ENCODE results near the gene FGD4. TPM values are rescaled to one million over a fixed set of nuclear protein-coding genes. Genes with fewer than 3 reads are reported as not detected.

The FGD4 gene
- total and polyA plus RNA-seq, 2 donors (not counting 3 experiments of a cell fraction or from before 2014, with no cell fraction given): 6.6 to 44.7 TPM

DNA sequence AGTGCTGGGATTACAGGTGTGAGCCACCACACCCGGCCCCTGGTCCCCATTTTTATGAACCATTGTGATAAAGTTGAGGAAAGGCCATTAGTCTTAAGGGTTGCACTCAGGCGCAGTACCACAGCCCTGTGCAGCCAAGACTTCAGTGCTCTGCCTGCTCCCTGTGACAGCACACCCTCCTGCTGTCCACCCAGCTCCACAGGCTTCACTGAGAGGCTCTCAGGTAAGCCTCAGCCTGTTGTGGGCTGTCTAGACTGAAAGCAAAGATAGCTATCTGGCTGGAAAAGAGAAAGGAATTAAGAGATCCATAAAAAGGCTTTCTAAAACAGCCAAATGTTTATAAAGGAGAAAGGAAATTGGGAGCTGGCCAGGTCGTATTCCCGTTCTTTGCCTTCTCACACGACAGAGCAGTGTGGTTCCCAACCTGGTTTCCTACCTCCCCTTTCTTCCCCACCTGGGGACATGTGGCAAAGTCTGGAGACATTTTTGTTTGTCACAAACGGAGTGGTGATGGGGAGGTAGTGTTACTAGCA lies 260.6 kb downstream of the FGD4 start:
- Histone ChIP-seq H4K20me1 (replicated peaks; ENCODE audit: control insufficient read depth, extremely low read depth, insufficient read depth, low read length) (no peaks in the 10 kb centered on the region), H3K27me3 (ENCODE audit: control insufficient read depth in 2 of 2, insufficient read depth in 2 of 2, low read length in 2 of 2) (no peaks in the 10 kb centered on the region), H3K4me2 (ENCODE audit: insufficient read depth, low read length) (no peak overlapping the region), H2AFZ (ENCODE audit: low read depth, low read length) (no peak overlapping the region), H3K27ac (ENCODE audit: insufficient read depth, low read depth, low read length) (no peak overlapping the region), H3K9me1 (replicated peaks; ENCODE audit: control insufficient read depth, extremely low read depth, insufficient read depth, low read length) (no peaks in the 10 kb centered on the region), H3K79me2 (ENCODE audit: control insufficient read depth, insufficient read depth, low read length) (no peaks in the 10 kb centered on the region), H3K9ac (replicated peaks; ENCODE audit: extremely low read depth, insufficient read depth, low read length) (no peak overlapping the region), H3K4me3 (replicated peaks in 1 of 3; ENCODE audit: insufficient read depth in 1 of 3, low read depth in 1 of 3, low read length in 3 of 3) (no peak overlapping the region), H3K9me3 (replicated peaks; ENCODE audit: control insufficient read depth, insufficient read depth, low read length) (no peaks in the 10 kb centered on the region), H3K36me3 (ENCODE audit: control insufficient read depth in 2 of 2, extremely low read depth in 1 of 2, insufficient read depth in 2 of 2, low read length in 2 of 2) (no peaks in the 10 kb centered on the region), H3K4me1 (ENCODE audit: control insufficient read depth, extremely low read depth, insufficient read depth, low read length) (no peaks in the 10 kb centered on the region)
- ChIA-PET CTCF (interaction anchor here (0.6 to 5.4 kb wide), 4 partner anchors 10 to 1191 kb away, joined by 3 to 42 read pairs (median 10); no protein-coding TSS in a partner anchor), POLR2A (no interaction called here)
- no TSS peak for BruUV-seq (replicated peaks)
- no peak for FAIRE-seq
- TF ChIP-seq GATA2 (IDR thresholded peaks at IDR 0.05; ENCODE audit: insufficient read depth, insufficient read length, low read depth, low read length) (no peak), FOS (IDR thresholded peaks at IDR 0.05; ENCODE audit: borderline replicate concordance, insufficient read depth, low read length) (no peak), MAX (IDR thresholded peaks at IDR 0.05; ENCODE audit: insufficient read depth, insufficient read length) (no peak), MYC (IDR thresholded peaks at IDR 0.05; ENCODE audit: low read depth, low read length) (no peak), POLR2AphosphoS5 (IDR thresholded peaks at IDR 0.05; ENCODE audit: insufficient read depth, low read depth, low read length) (no peak), POLR2A (IDR thresholded peaks at IDR 0.05; ENCODE audit: low read depth, low read length) (no peak), EZH2 (IDR thresholded peaks at IDR 0.05; ENCODE audit: borderline replicate concordance, low read depth, low read length, severe bottlenecking) (no peak), JUN (IDR thresholded peaks at IDR 0.05; ENCODE audit: borderline replicate concordance, insufficient read depth, insufficient read length, low read depth) (no peak)
- TF ChIP-seq, protein P1, sequence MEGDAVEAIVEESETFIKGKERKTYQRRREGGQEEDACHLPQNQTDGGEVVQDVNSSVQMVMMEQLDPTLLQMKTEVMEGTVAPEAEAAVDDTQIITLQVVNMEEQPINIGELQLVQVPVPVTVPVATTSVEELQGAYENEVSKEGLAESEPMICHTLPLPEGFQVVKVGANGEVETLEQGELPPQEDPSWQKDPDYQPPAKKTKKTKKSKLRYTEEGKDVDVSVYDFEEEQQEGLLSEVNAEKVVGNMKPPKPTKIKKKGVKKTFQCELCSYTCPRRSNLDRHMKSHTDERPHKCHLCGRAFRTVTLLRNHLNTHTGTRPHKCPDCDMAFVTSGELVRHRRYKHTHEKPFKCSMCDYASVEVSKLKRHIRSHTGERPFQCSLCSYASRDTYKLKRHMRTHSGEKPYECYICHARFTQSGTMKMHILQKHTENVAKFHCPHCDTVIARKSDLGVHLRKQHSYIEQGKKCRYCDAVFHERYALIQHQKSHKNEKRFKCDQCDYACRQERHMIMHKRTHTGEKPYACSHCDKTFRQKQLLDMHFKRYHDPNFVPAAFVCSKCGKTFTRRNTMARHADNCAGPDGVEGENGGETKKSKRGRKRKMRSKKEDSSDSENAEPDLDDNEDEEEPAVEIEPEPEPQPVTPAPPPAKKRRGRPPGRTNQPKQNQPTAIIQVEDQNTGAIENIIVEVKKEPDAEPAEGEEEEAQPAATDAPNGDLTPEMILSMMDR (IDR thresholded peaks at IDR 0.05; ENCODE audit: extremely low read depth in 1 of 2, insufficient read depth in 1 of 2, low read depth in 1 of 2, low read length in 2 of 2): no peak
- dilution Hi-C loops (cut with MboI; ENCODE audit: extremely low pct_ligation_motif_present, low sequenced_read_pairs): no loop called here
- intact Hi-C loops (cut with micrococcal nuclease): loop anchor here (10.0 kb wide), 1 partner anchor 175 kb away; no protein-coding TSS in a partner anchor
- peak; percentile 11 for DNase-seq (ENCODE audit: low read depth, low spot score)

Data from endothelial cell of umbilical vein (primary cell).